HG02571 (cell line): ENCODE results near the gene TBC1D24.
"Not testable (repeated sequence)": the region's sequence is repeated elsewhere in the genome, so short reads cannot be mapped to it uniquely, and the experiment has no call there.

Experiments used
- ATAC-seq: cut with Tn5 transposase; IDR thresholded peaks from one replicate; pipeline ENCODE4 v1.9.1; 2021; ENCODE audit warnings: mild to moderate bottlenecking, moderate library complexity; ENCODE audit not compliant: unreplicated experiment

The TBC1D24 gene

GRCh38 chr16:2554709-2555425 lies 79.9 kb downstream of the TBC1D24 start:
- not testable (repeated sequence) for ATAC-seq
